Fibroblast of lung (primary cell): ENCODE results near the gene SREBF1.

Experiments
- CTCF ChIP-seq, 2 donors: IDR thresholded peaks in 1 of 2; conservative IDR thresholded peaks in 1 of 2; 1 replicate in 1 of 2; 2 replicates in 1 of 2; pipeline ENCODE4 v1.5.1; 2011 to 2012; ENCODE audit warnings: low read length in 2 of 2, control low read depth in 1 of 2, inconsistent platforms in 1 of 2, low read depth in 1 of 2, mild to moderate bottlenecking in 1 of 2
- EZH2 ChIP-seq: IDR thresholded peaks from 2 replicates; pipeline ENCODE4 v1.5.1; 2012; ENCODE audit warnings: low read length, control low read depth, mild to moderate bottlenecking; ENCODE audit errors: missing control alignments

GRCh38 chr17:17809531-17810083, 27.2 kb downstream of the SREBF1 start:
- TF ChIP-seq CTCF (conservative IDR thresholded peaks at IDR 0.05 in 1 of 2, IDR thresholded peaks at IDR 0.05 in 1 of 2; ENCODE audit: low read depth in 1 of 2, low read length in 2 of 2) = no peak
- TF ChIP-seq EZH2 = no peak
